Measurements from ENCODE around the gene FAM219B. TPM values are rescaled to one million over a fixed set of nuclear protein-coding genes. Genes with fewer than 3 reads are reported as not detected.
A peak's percentile ranks its signal among the peaks of the same experiment; 100 is the strongest.
"Not testable (repeated sequence)": the region's sequence is repeated elsewhere in the genome, so short reads cannot be mapped to it uniquely, and the experiment has no call there.

Gene FAM219B
- total RNA-seq, 1 donor from 2014 or later, result 36.3 TPM

DNA sequence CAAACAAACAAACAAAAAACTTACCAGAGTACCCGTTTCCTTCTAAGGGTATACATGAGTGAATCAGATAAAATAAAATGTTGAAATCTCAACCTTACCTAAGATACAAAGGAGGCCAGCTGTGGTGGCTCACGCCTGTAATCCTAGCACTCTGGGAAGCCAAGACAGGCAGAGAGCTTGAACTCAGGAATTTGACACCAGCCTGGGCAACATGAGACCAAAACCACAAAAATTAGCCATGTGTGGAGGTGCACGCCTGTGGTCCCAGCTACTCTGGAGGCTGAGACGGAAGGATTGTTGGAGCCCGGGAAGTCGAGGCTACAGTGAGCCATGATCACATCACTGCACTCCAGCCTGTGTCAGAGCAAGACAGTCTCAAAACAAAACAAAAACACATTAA, 11.0 kb upstream of the FAM219B start:
- no peak for DNase-seq (ENCODE audit: low read depth)
- TF ChIP-seq, protein P1, sequence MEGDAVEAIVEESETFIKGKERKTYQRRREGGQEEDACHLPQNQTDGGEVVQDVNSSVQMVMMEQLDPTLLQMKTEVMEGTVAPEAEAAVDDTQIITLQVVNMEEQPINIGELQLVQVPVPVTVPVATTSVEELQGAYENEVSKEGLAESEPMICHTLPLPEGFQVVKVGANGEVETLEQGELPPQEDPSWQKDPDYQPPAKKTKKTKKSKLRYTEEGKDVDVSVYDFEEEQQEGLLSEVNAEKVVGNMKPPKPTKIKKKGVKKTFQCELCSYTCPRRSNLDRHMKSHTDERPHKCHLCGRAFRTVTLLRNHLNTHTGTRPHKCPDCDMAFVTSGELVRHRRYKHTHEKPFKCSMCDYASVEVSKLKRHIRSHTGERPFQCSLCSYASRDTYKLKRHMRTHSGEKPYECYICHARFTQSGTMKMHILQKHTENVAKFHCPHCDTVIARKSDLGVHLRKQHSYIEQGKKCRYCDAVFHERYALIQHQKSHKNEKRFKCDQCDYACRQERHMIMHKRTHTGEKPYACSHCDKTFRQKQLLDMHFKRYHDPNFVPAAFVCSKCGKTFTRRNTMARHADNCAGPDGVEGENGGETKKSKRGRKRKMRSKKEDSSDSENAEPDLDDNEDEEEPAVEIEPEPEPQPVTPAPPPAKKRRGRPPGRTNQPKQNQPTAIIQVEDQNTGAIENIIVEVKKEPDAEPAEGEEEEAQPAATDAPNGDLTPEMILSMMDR (conservative IDR thresholded peaks at IDR 0.05; ENCODE audit: low read depth, low read length), result no peak
- H3K4me3 ChIP-seq (ENCODE audit: low read depth, low read length), result no peak overlapping the region

DNA sequence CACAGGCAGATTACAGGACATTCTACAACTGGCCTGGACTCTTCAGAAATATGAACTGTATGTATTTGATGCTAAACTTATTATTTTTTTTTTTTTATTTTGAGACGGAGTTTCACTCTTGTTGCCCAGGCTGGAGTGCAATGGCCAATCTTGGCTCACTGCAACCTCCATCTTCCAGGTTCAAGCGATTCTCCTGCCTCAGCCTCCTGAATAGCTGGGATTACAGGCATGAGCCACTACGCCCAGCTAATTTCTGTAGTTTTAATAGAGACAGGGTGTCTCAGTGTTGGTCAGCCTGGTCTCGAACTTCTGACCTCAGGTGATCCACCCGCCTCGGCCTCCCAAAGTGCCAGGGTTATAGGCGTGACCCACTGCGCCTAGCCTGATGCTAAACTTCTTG, 7.1 kb upstream of the FAM219B start:
- H3K4me3 ChIP-seq (ENCODE audit: low read depth, low read length); DNase-seq (ENCODE audit: low read depth): not testable (repeated sequence)

DNA sequence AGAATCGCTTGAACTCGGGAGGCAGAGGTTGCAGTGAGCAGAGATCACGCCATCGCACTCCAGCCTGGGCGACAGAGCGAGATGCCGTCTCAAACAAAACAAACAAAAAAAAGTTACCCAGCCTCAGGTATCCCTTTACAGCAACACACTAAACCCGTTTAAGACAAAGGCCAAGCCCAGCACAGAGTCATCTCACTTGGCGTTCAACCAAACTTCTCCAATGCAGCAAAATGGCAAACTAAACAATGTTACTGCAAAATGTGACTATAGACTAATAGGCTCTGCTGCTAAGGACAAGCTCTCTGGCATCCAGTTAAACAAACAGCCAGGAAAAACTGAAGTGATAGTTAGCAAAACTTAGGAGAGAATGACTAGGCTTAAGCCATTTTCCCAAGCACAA, 6.4 kb upstream of the FAM219B start:
- DNase-seq (ENCODE audit: low read depth), result no peak
- TF ChIP-seq, protein P1 (conservative IDR thresholded peaks at IDR 0.05; ENCODE audit: low read depth, low read length), result no peak
- H3K4me3 ChIP-seq (ENCODE audit: low read depth, low read length), result no peak overlapping the region

DNA sequence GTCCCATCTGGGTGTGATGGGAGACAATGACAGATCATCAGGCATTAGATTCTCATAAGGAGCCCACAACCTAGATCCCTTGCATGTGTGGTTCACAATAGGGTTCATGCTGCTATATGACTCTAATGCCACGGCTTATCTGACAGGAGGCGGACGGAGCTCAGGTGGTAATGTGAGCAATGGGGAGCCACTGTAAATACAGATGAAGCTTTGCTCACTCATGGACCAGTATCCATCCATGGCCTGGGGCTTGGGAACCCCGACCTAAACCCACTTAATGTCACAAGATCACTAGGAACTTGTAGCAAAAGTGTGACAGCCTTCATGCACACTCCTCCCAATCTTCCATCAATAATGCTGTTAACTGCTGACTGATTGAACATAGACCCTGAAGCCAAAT, 2.0 kb upstream of the FAM219B start:
- TF ChIP-seq, protein P1 (conservative IDR thresholded peaks at IDR 0.05; ENCODE audit: low read depth, low read length), result no peak
- DNase-seq (ENCODE audit: low read depth), result no peak
- no peak overlapping the region for H3K4me3 ChIP-seq (ENCODE audit: low read depth, low read length)

DNA sequence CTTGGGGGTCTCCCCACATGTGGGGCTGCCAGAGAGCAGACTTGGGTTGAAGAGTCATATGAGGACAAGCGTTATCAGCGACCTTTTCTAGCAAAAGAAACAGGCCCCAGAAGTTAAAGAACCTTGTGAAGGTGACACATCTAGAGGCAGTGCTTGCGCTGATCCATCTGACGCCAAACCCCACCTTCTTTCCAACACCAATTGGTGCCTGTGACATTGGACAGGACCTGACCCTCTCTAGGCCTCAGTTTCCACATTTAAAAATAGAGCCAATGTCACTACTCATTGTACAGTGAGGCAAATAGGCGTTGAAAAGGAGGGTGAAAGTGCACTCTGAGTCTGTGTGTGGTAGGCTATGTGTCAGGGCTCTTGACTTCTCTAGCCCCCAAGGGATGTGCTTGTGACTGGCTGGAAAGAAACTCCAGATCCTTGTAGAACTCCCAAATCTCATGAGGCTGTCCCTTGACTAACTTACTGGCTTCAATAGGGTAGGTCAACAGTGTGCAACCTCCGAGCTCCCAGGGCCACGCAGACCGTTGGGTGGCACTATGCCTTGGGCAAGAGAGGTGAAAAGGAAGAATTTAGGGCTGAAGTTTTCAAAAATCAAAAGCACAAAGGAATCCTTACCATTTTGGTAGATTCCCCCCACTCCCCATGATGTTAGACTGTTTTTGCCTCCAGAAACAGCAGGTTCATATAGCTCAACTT, 666 bp upstream of the FAM219B start:
- peak overlapping the region; percentile 88 for H3K4me3 ChIP-seq (ENCODE audit: low read depth, low read length)
- DNase-seq (ENCODE audit: low read depth), result no peak
- TF ChIP-seq, protein P1 (conservative IDR thresholded peaks at IDR 0.05; ENCODE audit: low read depth, low read length), result no peak

DNA sequence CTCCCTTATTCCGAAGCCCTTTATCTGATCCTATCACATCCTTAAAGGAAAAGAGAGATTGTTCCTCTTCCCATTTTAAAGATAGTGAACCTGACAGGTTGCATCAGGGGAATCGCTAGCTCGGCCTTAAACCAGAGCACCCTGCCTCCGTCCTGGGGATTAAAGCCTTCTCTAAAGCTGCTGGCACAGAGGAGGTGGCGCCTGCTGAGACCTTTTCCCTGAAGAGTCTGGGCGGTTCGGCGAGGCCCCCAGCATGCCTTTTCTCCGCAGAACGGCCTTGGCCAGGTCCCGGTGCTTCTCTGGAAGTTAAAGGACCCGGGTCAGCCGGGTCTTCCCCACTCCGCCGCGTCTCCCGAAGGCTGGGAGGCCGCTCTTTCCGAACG, 593 bp downstream of the FAM219B start:
- H3K4me3 ChIP-seq (ENCODE audit: low read depth, low read length), result peak overlapping the region; percentile 88
- TF ChIP-seq, protein P1 (conservative IDR thresholded peaks at IDR 0.05; ENCODE audit: low read depth, low read length), result no peak
- DNase-seq (ENCODE audit: low read depth), result no peak

DNA sequence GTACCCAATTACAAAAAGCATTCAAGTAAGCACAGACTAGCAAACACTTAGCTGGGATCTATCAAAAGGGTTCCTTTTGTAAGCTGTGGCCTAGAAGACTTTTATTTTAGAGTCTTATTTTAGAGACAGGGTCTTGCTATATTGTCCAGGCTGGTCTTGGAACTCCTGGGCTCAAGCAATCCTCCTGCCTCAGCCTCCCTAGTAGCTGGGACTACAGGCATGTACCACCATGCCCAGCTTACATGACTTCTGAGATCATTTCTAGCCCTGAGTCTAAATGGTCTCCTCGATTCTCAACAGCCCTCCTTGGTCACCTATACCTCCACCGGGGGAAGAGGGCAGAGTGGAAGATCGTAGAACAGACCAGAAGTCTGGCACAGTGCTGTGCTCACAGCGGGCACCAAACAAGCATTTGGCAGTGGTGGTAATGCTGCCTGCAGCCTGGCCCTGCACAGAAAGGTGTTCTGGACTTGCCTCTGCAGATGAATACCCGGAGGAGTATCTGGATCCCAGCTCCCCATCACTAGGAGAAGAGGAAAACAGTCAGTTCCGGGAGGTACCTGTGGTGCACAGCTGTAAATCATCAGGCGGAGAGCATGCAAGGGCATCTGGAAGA, 2.4 kb downstream of the FAM219B start:
- no peak overlapping the region for H3K4me3 ChIP-seq (ENCODE audit: low read depth, low read length)
- TF ChIP-seq, protein P1 (conservative IDR thresholded peaks at IDR 0.05; ENCODE audit: low read depth, low read length), result no peak
- DNase-seq (ENCODE audit: low read depth), result no peak

Data from epithelial cell of proximal tubule (primary cell).